GM13977 (cell line): ENCODE results near the gene PXDN.

ENCODE experiments used
- DNase-seq: peaks from one replicate; pipeline ENCODE4 v3.0.0; 2012; ENCODE audit warnings: low spot score
- CTCF ChIP-seq: IDR thresholded peaks from 2 replicates; pipeline ENCODE4 v1.5.1; 2012; ENCODE audit warnings: mild to moderate bottlenecking, control low read depth; ENCODE audit not compliant: insufficient read depth; ENCODE audit errors: extremely low read depth, missing control alignments
- in situ Hi-C: fragments of 300-500 bp; cut with MboI; formaldehyde crosslinking; loops from one replicate; pipeline ENCODE4 v1.12.0; 2022; ENCODE audit warnings: low sequenced_read_pairs, low pct_unique_long_range_greater_than_20kb, mixed read lengths, inconsistent platforms; ENCODE audit not compliant: unreplicated experiment

The PXDN gene

GRCh38 chr2:1685957-1686783 lies 58.1 kb downstream of the PXDN start:
- in situ Hi-C loops: no loop called here
- TF ChIP-seq CTCF: no peak
- DNase-seq: no peak

GRCh38 chr2:1685078-1685956 lies 59.0 kb downstream of the PXDN start:
- no peak for TF ChIP-seq CTCF
- no peak for DNase-seq
- in situ Hi-C loops: no loop called here

- in situ Hi-C loops: no loop called here
- no peak for TF ChIP-seq CTCF
- no peak for DNase-seq
These were observed 61.0 kb downstream of the PXDN start for GRCh38 chr2:1683297-1683696.

GRCh38 chr2:1682181-1682440 lies 62.2 kb downstream of the PXDN start:
- TF ChIP-seq CTCF: no peak
- in situ Hi-C loops: no loop called here
- no peak for DNase-seq

GRCh38 chr2:1681323-1682180 lies 62.8 kb downstream of the PXDN start:
- no peak for TF ChIP-seq CTCF
- in situ Hi-C loops: no loop called here
- no peak for DNase-seq

- in situ Hi-C loops: no loop called here
- TF ChIP-seq CTCF: no peak
- DNase-seq: no peak
These were observed 63.3 kb downstream of the PXDN start for GRCh38 chr2:1681017-1681318.
